HG03460 (cell line): ENCODE results near the gene TMEM178B.
"Not testable (repeated sequence)": the region's sequence is repeated elsewhere in the genome, so short reads cannot be mapped to it uniquely, and the experiment has no call there.

Source experiments
- ATAC-seq: cut with Tn5 transposase; IDR thresholded peaks from one replicate; pipeline ENCODE4 v1.9.1; 2021; ENCODE audit not compliant: unreplicated experiment

TMEM178B gene

GRCh38 chr7:141302617-141303016 is 228.8 kb downstream of the TMEM178B start:
- ATAC-seq, result no peak

- no peak for ATAC-seq
These were observed 230.4 kb downstream of the TMEM178B start for GRCh38 chr7:141304291-141304690.

- ATAC-seq, result no peak
These were observed 232.2 kb downstream of the TMEM178B start for GRCh38 chr7:141306081-141306480.

- no peak for ATAC-seq
These were observed 238.5 kb downstream of the TMEM178B start for GRCh38 chr7:141312395-141312794.

GRCh38 chr7:141312828-141313521 is 239.1 kb downstream of the TMEM178B start:
- no peak for ATAC-seq

- no peak for ATAC-seq
These were observed 240.0 kb downstream of the TMEM178B start for GRCh38 chr7:141313896-141314295.

- ATAC-seq, result no peak
These were observed 243.2 kb downstream of the TMEM178B start for GRCh38 chr7:141317033-141317585.

GRCh38 chr7:141320287-141320686 is 246.4 kb downstream of the TMEM178B start:
- ATAC-seq, result no peak

GRCh38 chr7:141322383-141322782 is 248.5 kb downstream of the TMEM178B start:
- ATAC-seq, result no peak

- no peak for ATAC-seq
These were observed 250.0 kb downstream of the TMEM178B start for GRCh38 chr7:141323826-141324225.

- ATAC-seq, result no peak
These were observed 251.0 kb downstream of the TMEM178B start for GRCh38 chr7:141324870-141325269.

- no peak for ATAC-seq
These were observed 251.4 kb downstream of the TMEM178B start for GRCh38 chr7:141325275-141325674.

GRCh38 chr7:141328290-141328689 is 254.4 kb downstream of the TMEM178B start:
- ATAC-seq, result no peak

- not testable (repeated sequence) for ATAC-seq
These were observed 256.4 kb downstream of the TMEM178B start for GRCh38 chr7:141330285-141330684.

GRCh38 chr7:141333459-141333858 is 259.6 kb downstream of the TMEM178B start:
- no peak for ATAC-seq

- no peak for ATAC-seq
These were observed 261.3 kb downstream of the TMEM178B start for GRCh38 chr7:141335164-141335563.

GRCh38 chr7:141339603-141340002 is 265.7 kb downstream of the TMEM178B start:
- ATAC-seq, result no peak

GRCh38 chr7:141340991-141341390 is 267.1 kb downstream of the TMEM178B start:
- no peak for ATAC-seq

- ATAC-seq, result no peak
These were observed 269.0 kb downstream of the TMEM178B start for GRCh38 chr7:141342621-141343408.

GRCh38 chr7:141344153-141344935 is 270.5 kb downstream of the TMEM178B start:
- no peak for ATAC-seq

GRCh38 chr7:141348728-141349127 is 274.9 kb downstream of the TMEM178B start:
- no peak for ATAC-seq
